ENCODE measurements around the gene RARA.

RARA gene

DNA sequence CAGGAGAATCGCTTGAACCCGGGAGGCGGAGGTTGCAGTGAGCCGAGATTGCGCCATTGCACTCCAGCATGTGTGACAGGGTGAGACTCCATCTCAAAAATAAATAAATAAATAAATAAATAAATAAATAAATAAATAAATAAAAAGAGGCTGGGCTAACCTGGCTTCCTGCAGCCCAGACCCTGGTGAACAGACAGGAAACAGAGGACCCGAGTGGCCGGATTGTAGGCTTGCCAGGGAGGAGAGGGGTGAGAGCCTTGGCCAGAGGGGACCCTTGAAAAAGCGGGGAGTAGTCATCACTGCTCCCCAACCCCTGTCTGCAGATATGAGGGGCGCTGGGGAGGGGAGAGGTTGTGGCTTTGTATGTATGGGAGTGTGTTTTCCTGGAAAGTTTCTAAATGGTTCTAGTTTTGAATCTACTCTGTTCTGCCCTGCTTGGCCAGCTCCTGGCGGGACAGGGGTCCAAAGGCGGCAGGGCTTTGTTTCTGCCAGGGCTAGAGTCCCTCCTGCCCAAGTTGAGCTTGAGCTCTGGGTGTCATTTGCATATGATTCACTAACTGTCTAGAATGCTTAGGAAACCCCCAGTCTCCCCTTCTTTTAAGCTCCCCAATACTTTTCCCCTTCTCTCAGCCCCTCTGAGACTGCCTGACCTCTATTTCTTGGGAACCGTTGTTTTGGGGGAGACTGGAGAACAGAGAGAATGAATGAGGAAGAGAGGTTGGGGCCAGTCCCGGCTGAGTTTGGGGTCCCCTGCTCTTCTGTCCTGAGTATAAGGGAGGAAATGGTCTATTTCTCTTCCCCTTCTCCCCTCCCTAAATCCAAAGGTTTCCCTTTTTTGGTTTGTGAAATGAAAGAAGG is 16.4 kb downstream of the RARA start:
- peak overlapping the region in 1 of 7 experiments; percentile 13 for H3K4me3 ChIP-seq
- peak overlapping the region in 20 of 21 experiments; percentile 79 to 99 (median 95) for H3K27ac ChIP-seq

GRCh38 chr17:40326014-40326831 is 17.2 kb downstream of the RARA start:
- Histone ChIP-seq H3K27ac (peak overlapping the region; percentile 20 to 99 (median 95)), H3K4me3 (peak overlapping the region in 3 of 7 experiments; percentile 1 to 13 (median 8))

GRCh38 chr17:40326832-40327199 is 17.8 kb downstream of the RARA start:
- H3K27ac ChIP-seq = peak overlapping the region; percentile 15 to 99 (median 95)
- peak overlapping the region in 3 of 7 experiments; percentile 1 to 13 (median 8) for H3K4me3 ChIP-seq

- H3K27ac ChIP-seq = peak overlapping the region in 20 of 21 experiments; percentile 15 to 99 (median 95)
- H3K4me3 ChIP-seq = peak overlapping the region in 1 of 7 experiments; percentile 1
Measured at GRCh38 chr17:40327244-40327729, 18.3 kb downstream of the RARA start.

GRCh38 chr17:40327735-40328385 is 18.9 kb downstream of the RARA start:
- Histone ChIP-seq H3K4me3 (no peak overlapping the region), H3K27ac (peak overlapping the region in 19 of 21 experiments; percentile 79 to 99 (median 95))

DNA sequence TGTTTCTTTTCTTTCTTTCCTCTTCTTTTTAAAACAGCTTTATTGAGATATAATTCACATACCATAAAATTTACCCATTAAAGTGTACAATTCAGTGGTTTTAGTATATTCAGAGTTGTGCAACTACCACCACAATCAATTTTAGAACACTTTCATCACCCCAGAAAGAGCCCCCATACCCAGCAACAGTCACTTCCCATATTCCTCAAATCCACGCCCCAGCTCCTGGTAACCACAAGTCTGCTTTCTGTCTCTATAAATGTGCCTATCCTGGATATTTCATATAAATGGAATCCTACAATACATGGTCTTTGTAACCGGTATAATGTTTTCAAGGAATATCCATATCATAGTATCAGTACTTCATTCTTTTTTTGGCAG is 19.4 kb downstream of the RARA start:
- peak overlapping the region in 19 of 21 experiments; percentile 79 to 99 (median 95) for H3K27ac ChIP-seq
- H3K4me3 ChIP-seq = no peak overlapping the region

GRCh38 chr17:40329839-40330794 is 21.1 kb downstream of the RARA start:
- no peak overlapping the region for H3K4me3 ChIP-seq

GRCh38 chr17:40330850-40331470 is 22.0 kb downstream of the RARA start:
- Histone ChIP-seq H3K4me3 (no peak overlapping the region), H3K27ac (peak overlapping the region in 20 of 21 experiments; percentile 22 to 99 (median 79))

More at GRCh38 chr17:40329839-40330794, 21.1 kb downstream of the RARA start:
- H3K27ac ChIP-seq = peak overlapping the region in 20 of 21 experiments; percentile 0 to 99 (median 79)

DNA sequence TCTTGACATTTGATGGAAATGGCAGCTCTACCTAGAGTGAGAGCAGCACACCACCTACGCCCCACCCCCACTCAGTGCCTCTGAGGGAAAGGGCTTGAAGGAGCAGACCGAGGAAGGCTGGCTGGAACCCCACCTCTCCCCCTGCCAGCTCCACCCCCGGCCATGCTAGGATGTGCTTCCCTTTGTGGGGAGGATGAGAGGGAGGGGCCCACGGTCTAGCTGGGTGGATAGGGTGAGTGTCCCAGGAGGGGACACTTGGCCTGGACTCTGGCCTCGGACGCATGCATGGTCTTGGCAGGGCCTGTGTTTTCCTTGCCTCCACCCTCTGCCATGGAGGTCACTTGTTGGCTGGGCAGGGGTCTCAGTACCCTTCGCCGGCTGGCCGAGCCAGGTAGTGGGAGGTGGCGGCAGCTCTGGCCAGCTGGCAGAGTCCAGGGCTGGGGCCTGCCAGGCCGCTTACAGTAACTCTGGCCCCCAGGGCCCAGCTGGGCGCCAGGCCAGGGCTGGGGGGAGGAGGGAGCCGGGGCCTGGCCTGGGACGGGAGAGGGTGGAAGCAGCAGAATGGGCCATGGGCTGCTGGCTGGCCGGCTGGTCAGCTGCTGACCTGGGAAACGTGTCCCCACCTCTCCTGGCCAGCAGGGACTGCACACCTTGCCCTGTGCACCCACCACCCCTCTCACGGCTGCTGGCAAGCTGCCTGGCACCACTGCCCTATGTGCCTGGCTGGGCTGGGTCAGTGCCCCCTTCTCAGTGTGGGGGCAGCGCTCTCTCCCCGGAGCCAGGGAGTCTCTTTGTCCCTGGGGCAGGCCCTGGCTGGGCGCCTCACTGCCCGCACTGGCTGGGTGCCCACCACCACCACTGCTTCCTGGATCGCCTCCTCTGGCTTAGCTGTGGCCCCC is 23.0 kb downstream of the RARA start:
- H3K4me3 ChIP-seq = peak overlapping the region in 1 of 7 experiments; percentile 1
- peak overlapping the region; percentile 28 to 99 (median 79) for H3K27ac ChIP-seq

DNA sequence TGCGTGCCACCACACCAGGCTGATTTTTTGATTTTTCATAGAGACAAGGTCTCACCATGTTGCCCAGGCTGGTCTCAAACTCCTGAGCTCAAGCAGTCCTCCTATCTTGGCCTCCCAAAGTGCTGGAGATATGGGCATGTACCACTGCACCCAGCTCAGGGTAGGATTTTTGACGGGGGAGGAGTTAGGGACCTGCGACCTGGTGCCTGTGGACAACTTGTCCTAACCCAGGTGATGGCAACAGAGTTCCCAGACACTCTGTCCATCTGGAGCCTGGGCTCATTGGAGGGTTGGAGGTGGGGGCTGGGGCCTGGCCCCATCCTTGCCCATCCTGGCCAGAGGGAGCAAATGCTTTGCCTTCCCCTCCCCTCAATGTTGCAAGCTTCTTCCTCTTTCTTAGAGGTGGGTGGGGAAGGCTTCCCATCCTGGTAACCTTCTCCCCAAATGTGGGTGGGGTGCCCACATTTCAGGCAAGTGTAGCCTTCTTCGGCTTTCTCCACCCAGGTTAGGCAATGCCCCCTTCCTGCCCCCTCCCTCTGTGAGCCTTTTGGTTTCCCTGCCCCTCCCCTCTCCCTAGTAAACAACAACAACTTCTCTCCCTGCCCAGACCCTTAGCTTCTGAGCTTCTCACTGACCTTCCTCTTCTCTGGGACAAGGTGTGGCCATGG is 24.9 kb downstream of the RARA start:
- H3K4me3 ChIP-seq = no peak overlapping the region
- peak overlapping the region in 16 of 21 experiments; percentile 19 to 99 (median 72) for H3K27ac ChIP-seq

DNA sequence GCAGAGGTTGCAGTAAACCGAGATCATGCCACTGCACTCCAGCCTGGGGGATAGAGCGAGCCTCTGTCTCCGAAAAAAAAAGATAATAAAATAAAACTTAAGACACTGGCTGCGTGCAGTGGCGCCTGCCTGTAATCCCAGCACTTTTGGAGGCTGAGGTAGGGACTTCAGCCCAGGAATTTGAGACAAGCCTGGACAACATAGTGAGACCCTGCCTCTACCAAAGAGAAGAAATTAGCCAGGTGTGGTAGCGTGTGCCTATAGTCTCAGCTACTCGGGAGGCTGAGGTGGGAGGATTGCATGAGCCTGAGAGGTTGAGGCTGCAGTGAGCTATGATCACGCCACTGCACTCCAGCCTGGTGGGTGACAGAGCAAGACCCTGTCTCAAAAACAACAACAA is 26.6 kb downstream of the RARA start:
- H3K27ac ChIP-seq = peak overlapping the region in 10 of 21 experiments; percentile 8 to 99 (median 70)
- H3K4me3 ChIP-seq = no peak overlapping the region

GRCh38 chr17:40337351-40337750 is 28.4 kb downstream of the RARA start:
- H3K27ac ChIP-seq = peak overlapping the region in 10 of 21 experiments; percentile 3 to 94 (median 27)

DNA sequence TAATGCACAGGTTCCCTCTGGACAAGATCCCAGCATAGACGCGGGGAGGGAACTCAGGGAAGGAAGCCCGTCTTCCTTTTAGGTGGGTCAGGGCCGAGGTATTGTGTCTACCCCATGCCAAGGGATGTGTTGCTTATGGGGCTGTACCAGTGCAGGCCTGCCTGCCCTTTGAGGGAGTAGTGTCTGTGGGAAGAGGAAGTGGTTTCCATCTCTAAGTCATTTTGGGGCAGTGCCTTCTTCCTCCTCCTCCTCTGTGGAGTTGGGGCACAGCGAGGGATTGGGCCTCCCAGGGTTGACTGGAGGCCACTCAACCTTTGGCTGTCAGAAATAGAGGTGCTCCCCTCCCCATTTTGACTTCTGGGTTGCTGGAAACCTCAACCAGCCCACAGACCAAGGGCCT is 29.1 kb downstream of the RARA start:
- Histone ChIP-seq H3K4me3 (no peak overlapping the region), H3K27ac (peak overlapping the region in 10 of 21 experiments; percentile 3 to 94 (median 44))

More at GRCh38 chr17:40337351-40337750, 28.4 kb downstream of the RARA start:
- no peak overlapping the region for H3K4me3 ChIP-seq

GRCh38 chr17:40338941-40339649 is 30.1 kb downstream of the RARA start:
- Histone ChIP-seq H3K27ac (peak overlapping the region in 14 of 21 experiments; percentile 14 to 94 (median 46)), H3K4me3 (no peak overlapping the region)

- H3K4me3 ChIP-seq = no peak overlapping the region
- H3K27ac ChIP-seq = peak overlapping the region in 13 of 21 experiments; percentile 83 to 96 (median 90)
Measured at GRCh38 chr17:40340327-40340726, 31.3 kb downstream of the RARA start.

All from skin epidermis (tissue), 12 donors.